Measurements from ENCODE around the gene MIPEP.

The MIPEP gene

GRCh38 chr13:23743278-23744076 is 145.7 kb downstream of the MIPEP start:
- H3K4me3 Mint-ChIP-seq = peak overlapping the region; percentile 27
- peaks cover 5% of the 10 kb centered on the region for H3K36me3 Mint-ChIP-seq
- no peak overlapping the region for H3K27ac Mint-ChIP-seq
- H3K4me1 Mint-ChIP-seq = peaks cover 27% of the 10 kb centered on the region
- H3K27me3 Mint-ChIP-seq = no peaks in the 10 kb centered on the region
- H3K9me3 Mint-ChIP-seq = no peaks in the 10 kb centered on the region

- Mint-ChIP-seq H3K27me3 (no peaks in the 10 kb centered on the region), H3K36me3 (peaks cover 5% of the 10 kb centered on the region), H3K4me1 (peaks cover 27% of the 10 kb centered on the region), H3K4me3 (no peak overlapping the region), H3K27ac (no peak overlapping the region), H3K9me3 (no peaks in the 10 kb centered on the region)
Observed at GRCh38 chr13:23741879-23742510, 147.2 kb downstream of the MIPEP start.

GRCh38 chr13:23740002-23740401 is 149.2 kb downstream of the MIPEP start:
- no peak overlapping the region for H3K4me3 Mint-ChIP-seq
- H3K4me1 Mint-ChIP-seq = peaks cover 27% of the 10 kb centered on the region
- peaks cover 5% of the 10 kb centered on the region for H3K36me3 Mint-ChIP-seq
- H3K27ac Mint-ChIP-seq = no peak overlapping the region
- H3K9me3 Mint-ChIP-seq = no peaks in the 10 kb centered on the region
- H3K27me3 Mint-ChIP-seq = no peaks in the 10 kb centered on the region

- H3K4me3 Mint-ChIP-seq = no peak overlapping the region
- H3K27ac Mint-ChIP-seq = no peak overlapping the region
- H3K36me3 Mint-ChIP-seq = peaks cover 5% of the 10 kb centered on the region
- peaks cover 23% of the 10 kb centered on the region for H3K4me1 Mint-ChIP-seq
- H3K9me3 Mint-ChIP-seq = no peaks in the 10 kb centered on the region
- no peaks in the 10 kb centered on the region for H3K27me3 Mint-ChIP-seq
Observed at GRCh38 chr13:23739596-23739995, 149.6 kb downstream of the MIPEP start.

- H3K9me3 Mint-ChIP-seq = peaks cover 6% of the 10 kb centered on the region
- no peak overlapping the region for H3K27ac Mint-ChIP-seq
- H3K4me3 Mint-ChIP-seq = no peak overlapping the region
- H3K4me1 Mint-ChIP-seq = no peaks in the 10 kb centered on the region
- H3K27me3 Mint-ChIP-seq = no peaks in the 10 kb centered on the region
- peaks cover 7% of the 10 kb centered on the region for H3K36me3 Mint-ChIP-seq
Observed at GRCh38 chr13:23736541-23736940, 152.7 kb downstream of the MIPEP start.

- no peak overlapping the region for H3K4me3 Mint-ChIP-seq
- H3K27ac Mint-ChIP-seq = no peak overlapping the region
- no peaks in the 10 kb centered on the region for H3K4me1 Mint-ChIP-seq
- H3K27me3 Mint-ChIP-seq = no peaks in the 10 kb centered on the region
- H3K9me3 Mint-ChIP-seq = peaks cover 6% of the 10 kb centered on the region
- H3K36me3 Mint-ChIP-seq = peaks cover 11% of the 10 kb centered on the region
Observed at GRCh38 chr13:23735329-23735728, 153.9 kb downstream of the MIPEP start.

GRCh38 chr13:23731709-23732108 is 157.5 kb downstream of the MIPEP start:
- H3K4me3 Mint-ChIP-seq = no peak overlapping the region
- H3K9me3 Mint-ChIP-seq = peaks cover 6% of the 10 kb centered on the region
- no peaks in the 10 kb centered on the region for H3K27me3 Mint-ChIP-seq
- peaks cover 14% of the 10 kb centered on the region for H3K36me3 Mint-ChIP-seq
- H3K27ac Mint-ChIP-seq = no peak overlapping the region
- no peaks in the 10 kb centered on the region for H3K4me1 Mint-ChIP-seq

- no peak overlapping the region for H3K4me3 Mint-ChIP-seq
- peaks cover 6% of the 10 kb centered on the region for H3K9me3 Mint-ChIP-seq
- no peak overlapping the region for H3K27ac Mint-ChIP-seq
- H3K27me3 Mint-ChIP-seq = no peaks in the 10 kb centered on the region
- H3K36me3 Mint-ChIP-seq = peaks cover 14% of the 10 kb centered on the region
- H3K4me1 Mint-ChIP-seq = no peaks in the 10 kb centered on the region
Observed at GRCh38 chr13:23730251-23730650, 158.9 kb downstream of the MIPEP start.

- no peak overlapping the region for H3K27ac Mint-ChIP-seq
- H3K4me3 Mint-ChIP-seq = no peak overlapping the region
- H3K27me3 Mint-ChIP-seq = no peaks in the 10 kb centered on the region
- no peaks in the 10 kb centered on the region for H3K4me1 Mint-ChIP-seq
- H3K9me3 Mint-ChIP-seq = peaks cover 6% of the 10 kb centered on the region
- H3K36me3 Mint-ChIP-seq = peaks cover 14% of the 10 kb centered on the region
Observed at GRCh38 chr13:23729531-23729930, 159.7 kb downstream of the MIPEP start.

GRCh38 chr13:23728807-23729206 is 160.4 kb downstream of the MIPEP start:
- no peak overlapping the region for H3K4me3 Mint-ChIP-seq
- H3K9me3 Mint-ChIP-seq = peaks cover 6% of the 10 kb centered on the region
- no peaks in the 10 kb centered on the region for H3K27me3 Mint-ChIP-seq
- no peaks in the 10 kb centered on the region for H3K4me1 Mint-ChIP-seq
- H3K36me3 Mint-ChIP-seq = peaks cover 15% of the 10 kb centered on the region
- no peak overlapping the region for H3K27ac Mint-ChIP-seq

GRCh38 chr13:23725922-23726321 is 163.3 kb downstream of the MIPEP start:
- Mint-ChIP-seq H3K4me1 (no peaks in the 10 kb centered on the region), H3K36me3 (peaks cover 12% of the 10 kb centered on the region), H3K9me3 (no peaks in the 10 kb centered on the region), H3K4me3 (no peak overlapping the region), H3K27me3 (no peaks in the 10 kb centered on the region), H3K27ac (no peak overlapping the region)

- Mint-ChIP-seq H3K9me3 (no peaks in the 10 kb centered on the region), H3K27me3 (no peaks in the 10 kb centered on the region), H3K36me3 (peaks cover 11% of the 10 kb centered on the region), H3K27ac (no peak overlapping the region), H3K4me1 (peaks cover 2% of the 10 kb centered on the region), H3K4me3 (no peak overlapping the region)
Observed at GRCh38 chr13:23724196-23724970, 164.8 kb downstream of the MIPEP start.

GRCh38 chr13:23723471-23723870 is 165.7 kb downstream of the MIPEP start:
- H3K4me3 Mint-ChIP-seq = no peak overlapping the region
- H3K36me3 Mint-ChIP-seq = peaks cover 5% of the 10 kb centered on the region
- no peaks in the 10 kb centered on the region for H3K27me3 Mint-ChIP-seq
- peaks cover 11% of the 10 kb centered on the region for H3K4me1 Mint-ChIP-seq
- no peaks in the 10 kb centered on the region for H3K9me3 Mint-ChIP-seq
- no peak overlapping the region for H3K27ac Mint-ChIP-seq

- no peak overlapping the region for H3K4me3 Mint-ChIP-seq
- H3K27me3 Mint-ChIP-seq = no peaks in the 10 kb centered on the region
- H3K27ac Mint-ChIP-seq = no peak overlapping the region
- peaks cover 5% of the 10 kb centered on the region for H3K36me3 Mint-ChIP-seq
- no peaks in the 10 kb centered on the region for H3K9me3 Mint-ChIP-seq
- peaks cover 17% of the 10 kb centered on the region for H3K4me1 Mint-ChIP-seq
Observed at GRCh38 chr13:23722726-23723453, 166.3 kb downstream of the MIPEP start.

GRCh38 chr13:23718996-23719395 is 170.2 kb downstream of the MIPEP start:
- Mint-ChIP-seq H3K9me3 (no peaks in the 10 kb centered on the region), H3K27me3 (no peaks in the 10 kb centered on the region), H3K4me1 (peaks cover 27% of the 10 kb centered on the region), H3K27ac (peak overlapping the region; percentile 24), H3K36me3 (peaks cover 5% of the 10 kb centered on the region), H3K4me3 (no peak overlapping the region)

All from activated naive CD4-positive, alpha-beta T cell treated with anti-CD3 and anti-CD28 coated beads, Interleukin-2, amount 50 U/mL, for 24 hours (primary cell).